Measurements from ENCODE around the gene ZSCAN10. TPM values are rescaled to one million over a fixed set of nuclear protein-coding genes. Genes with fewer than 3 reads are reported as not detected.

Gene ZSCAN10
- total and polyA plus RNA-seq, 2 of the 13 experiments (the other 11 are each of a cell fraction or from before 2014, with no cell fraction given): not detected

GRCh38 chr16:3138823-3139426 lies 39.8 kb upstream of the ZSCAN10 start:
- H4K20me1 ChIP-seq (ENCODE audit: insufficient read depth, low read length): peaks cover under 1% of the 10 kb centered on the region; the same call in 1 of the 2 replicates
- peaks cover 8% of the 10 kb centered on the region for H3K79me2 ChIP-seq (ENCODE audit: insufficient read depth, low read length)
- no peak overlapping the region for H2AFZ ChIP-seq (ENCODE audit: low read length)
- in situ Hi-C loops (cut with HindIII; ENCODE audit: extremely low pct_ligation_motif_present, low pct_unique_long_range_greater_than_20kb): no loop called here
- CTCF ChIA-PET (ENCODE audit: low intra/inter-chr PET ratio, low total read pairs): no interaction called here
- no TSS peak for BruUV-seq (replicated peaks)
- no peaks in the 10 kb centered on the region; a peak in 1 of 5 replicates for H3K27me3 ChIP-seq (ENCODE audit: control insufficient read depth in 1 of 2, insufficient read depth in 2 of 2, low read length in 2 of 2)
- POLR2A ChIA-PET: no interaction called here
- H3K36me3 ChIP-seq (replicated peaks in 1 of 2; ENCODE audit: control insufficient read depth in 1 of 2, insufficient read depth in 2 of 2, low read length in 2 of 2): no peaks in the 10 kb centered on the region
- TF ChIP-seq TBX3 (IDR thresholded peaks at IDR 0.05; ENCODE audit: borderline replicate concordance) (no peak), GABPA (IDR thresholded peaks at IDR 0.05; ENCODE audit: low read depth, low read length) (no peak), GABPA (CRISPR knock-in tag; IDR thresholded peaks at IDR 0.05; ENCODE audit: low read depth) (no peak), HDAC6 (IDR thresholded peaks at IDR 0.05; ENCODE audit: low read depth, low read length) (no peak), ZNF292 (CRISPR knock-in tag; IDR thresholded peaks at IDR 0.05; ENCODE audit: borderline replicate concordance, low read depth) (no peak), NFRKB (IDR thresholded peaks at IDR 0.05) (no peak), THRA (CRISPR knock-in tag; IDR thresholded peaks at IDR 0.05; ENCODE audit: borderline replicate concordance) (no peak), ISL2 (CRISPR knock-in tag; IDR thresholded peaks at IDR 0.05) (no peak), ZBTB7B (CRISPR knock-in tag; IDR thresholded peaks at IDR 0.05) (no peak), ZNF446 (CRISPR knock-in tag; IDR thresholded peaks at IDR 0.05) (no peak), ZFX (CRISPR knock-in tag; IDR thresholded peaks at IDR 0.05; ENCODE audit: low read depth) (no peak), FIP1L1 (IDR thresholded peaks at IDR 0.05; ENCODE audit: borderline replicate concordance, insufficient read depth, low read depth, low read length) (no peak), KDM6A (CRISPR knock-in tag; IDR thresholded peaks at IDR 0.05; ENCODE audit: low read depth) (no peak), ATF6 (CRISPR knock-in tag; conservative IDR thresholded peaks at IDR 0.05) (no peak)
- no peak overlapping the region for H3K4me2 ChIP-seq (ENCODE audit: low read depth, low read length)
- H3K4me1 ChIP-seq (ENCODE audit: insufficient read depth, low read length): peaks cover 14% of the 10 kb centered on the region
- H3K4me3 ChIP-seq (replicated peaks in 1 of 3; ENCODE audit: insufficient read depth in 1 of 3, low read depth in 2 of 3, low read length in 3 of 3): no peak overlapping the region
- intact Hi-C loops (cut with micrococcal nuclease; ENCODE audit: unreplicated experiment): no loop called here
- H3K9ac ChIP-seq (ENCODE audit: insufficient read depth, low read depth, low read length): no peak overlapping the region
- ATAC-seq (no peak), FAIRE-seq (no peak), DNase-seq (ENCODE audit: low spot score) (no peak)
- 94% methylated on average over 13 of the region's 14 CpGs for WGBS (ENCODE audit: low lambda C conversion rate)
- no peaks in the 10 kb centered on the region for H3K9me3 ChIP-seq (ENCODE audit: low read length)
- no peak overlapping the region for H3K27ac ChIP-seq (ENCODE audit: extremely low read length, insufficient read depth, low read length)
